Fibroblast of lung (primary cell): Measurements from ENCODE around the gene SST. TPM values are rescaled to one million over a fixed set of nuclear protein-coding genes. Genes with fewer than 3 reads are reported as not detected.

Source experiments
- DNase-seq, 2 donors: peaks; one replicate each; pipeline versions ENCODE4 v3.0.0 to v3.0.0-alpha.2; 2010; ENCODE audit warnings: low read depth in 2 of 2
- H2AFZ ChIP-seq: 2 replicates; pipeline ENCODE4 v1.5.1; 2012; ENCODE audit warnings: low read length, control low read depth, inconsistent platforms
- H3K27ac ChIP-seq: 2 replicates; pipeline ENCODE4 v1.5.1; 2011; ENCODE audit warnings: low read length, control low read depth; ENCODE audit not compliant: insufficient read depth
- H3K27me3 ChIP-seq: 2 replicates; pipeline ENCODE4 v1.5.1; 2011; ENCODE audit warnings: mild to moderate bottlenecking, low read length; ENCODE audit not compliant: control insufficient read depth, insufficient read depth
- H3K36me3 ChIP-seq: 2 replicates; pipeline ENCODE4 v1.5.1; 2011; ENCODE audit warnings: low read length; ENCODE audit not compliant: control insufficient read depth, insufficient read depth
- H3K4me1 ChIP-seq: 2 replicates; pipeline ENCODE4 v1.5.1; 2011; ENCODE audit warnings: low read length; ENCODE audit not compliant: control insufficient read depth, insufficient read depth; ENCODE audit errors: extremely low read depth
- H3K4me2 ChIP-seq: 2 replicates; pipeline ENCODE4 v1.5.1; 2011; ENCODE audit warnings: low read length, control low read depth; ENCODE audit not compliant: insufficient read depth; ENCODE audit errors: extremely low read depth
- H3K4me3 ChIP-seq, 4 experiments: fragments of 200-600 bp in 1 of 4; sonication (generic) in 1 of 4; replicated peaks in 1 of 4; 2 replicates each; pipeline ENCODE4 v1.5.1; 2011 to 2016; ENCODE audit warnings: low read length in 4 of 4, low read depth in 3 of 4, mild to moderate bottlenecking in 3 of 4, control low read depth in 2 of 4, inconsistent platforms in 1 of 4, mixed read lengths in 1 of 4; ENCODE audit not compliant: insufficient read depth in 1 of 4; ENCODE audit errors: control extremely low read depth in 1 of 4
- H3K79me2 ChIP-seq: 2 replicates; pipeline ENCODE4 v1.5.1; 2012; ENCODE audit warnings: mild to moderate bottlenecking, low read length, inconsistent platforms; ENCODE audit not compliant: control insufficient read depth, insufficient read depth
- H3K9ac ChIP-seq: 2 replicates; pipeline ENCODE4 v1.5.1; 2011; ENCODE audit warnings: mild to moderate bottlenecking, low read length, control low read depth; ENCODE audit not compliant: insufficient read depth
- H3K9me3 ChIP-seq: 2 replicates; pipeline ENCODE4 v1.5.1; 2012; ENCODE audit warnings: low read depth, low read length; ENCODE audit not compliant: control insufficient read depth, insufficient read depth
- H4K20me1 ChIP-seq: 2 replicates; pipeline ENCODE4 v1.5.1; 2011; ENCODE audit warnings: low read length; ENCODE audit not compliant: control insufficient read depth, insufficient read depth; ENCODE audit errors: extremely low read depth
- EZH2 ChIP-seq: IDR thresholded peaks from 2 replicates; pipeline ENCODE4 v1.5.1; 2012; ENCODE audit warnings: low read length, control low read depth, mild to moderate bottlenecking; ENCODE audit errors: missing control alignments
- polyA plus RNA-seq, 2 donors: library from polyadenylated mRNA; depleted of rRNA in 1 of 2; stranded (reverse) in 1 of 2; unstranded in 1 of 2; fragments of >200 nt; gene quantifications; 2 replicates each; pipeline ENCODE4 v1.2.1, GENCODE V29; 2011 to 2012; ENCODE audit warnings: missing spikeins in 1 of 2
- total RNA-seq: library from RNA; depleted of rRNA; stranded (reverse); fragments of >200 nt; gene quantifications from 2 replicates; pipeline ENCODE4 v1.2.1, GENCODE V29; 2014
- TF ChIP-seq, protein P1 (sequence below), 2 donors: IDR thresholded peaks in 1 of 2; conservative IDR thresholded peaks in 1 of 2; 1 replicate in 1 of 2; 2 replicates in 1 of 2; pipeline ENCODE4 v1.5.1; 2011 to 2012; ENCODE audit warnings: low read length in 2 of 2, control low read depth in 1 of 2, inconsistent platforms in 1 of 2, low read depth in 1 of 2, mild to moderate bottlenecking in 1 of 2

The SST gene
- total and polyA plus RNA-seq, 2 donors (not counting 1 experiment from before 2014, with no cell fraction given): not detected

DNA sequence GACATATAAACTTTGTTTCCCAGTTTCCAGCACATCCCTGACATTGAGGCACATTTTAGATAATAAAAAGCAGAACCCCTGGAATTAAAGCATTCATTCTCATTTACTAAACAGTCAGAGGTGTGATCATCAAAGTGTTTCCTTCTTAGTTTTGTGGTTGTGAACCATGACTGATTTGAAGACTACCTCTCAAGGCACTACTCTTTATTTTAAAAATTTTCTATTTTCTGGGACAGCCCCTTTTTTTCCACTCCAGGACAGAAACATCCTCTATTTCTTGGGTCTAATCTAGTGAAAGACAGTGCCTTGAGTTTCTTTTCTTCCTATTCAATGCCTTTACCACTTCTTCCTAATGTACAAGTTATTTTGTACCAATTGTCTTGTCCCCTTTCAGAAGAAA, 5.2 kb downstream of the SST start:
- no peaks in the 10 kb centered on the region for H3K4me1 ChIP-seq
- no peak overlapping the region for H3K4me2 ChIP-seq
- TF ChIP-seq EZH2: no peak
- TF ChIP-seq, protein P1, sequence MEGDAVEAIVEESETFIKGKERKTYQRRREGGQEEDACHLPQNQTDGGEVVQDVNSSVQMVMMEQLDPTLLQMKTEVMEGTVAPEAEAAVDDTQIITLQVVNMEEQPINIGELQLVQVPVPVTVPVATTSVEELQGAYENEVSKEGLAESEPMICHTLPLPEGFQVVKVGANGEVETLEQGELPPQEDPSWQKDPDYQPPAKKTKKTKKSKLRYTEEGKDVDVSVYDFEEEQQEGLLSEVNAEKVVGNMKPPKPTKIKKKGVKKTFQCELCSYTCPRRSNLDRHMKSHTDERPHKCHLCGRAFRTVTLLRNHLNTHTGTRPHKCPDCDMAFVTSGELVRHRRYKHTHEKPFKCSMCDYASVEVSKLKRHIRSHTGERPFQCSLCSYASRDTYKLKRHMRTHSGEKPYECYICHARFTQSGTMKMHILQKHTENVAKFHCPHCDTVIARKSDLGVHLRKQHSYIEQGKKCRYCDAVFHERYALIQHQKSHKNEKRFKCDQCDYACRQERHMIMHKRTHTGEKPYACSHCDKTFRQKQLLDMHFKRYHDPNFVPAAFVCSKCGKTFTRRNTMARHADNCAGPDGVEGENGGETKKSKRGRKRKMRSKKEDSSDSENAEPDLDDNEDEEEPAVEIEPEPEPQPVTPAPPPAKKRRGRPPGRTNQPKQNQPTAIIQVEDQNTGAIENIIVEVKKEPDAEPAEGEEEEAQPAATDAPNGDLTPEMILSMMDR (conservative IDR thresholded peaks at IDR 0.05 in 1 of 2, IDR thresholded peaks at IDR 0.05 in 1 of 2; ENCODE audit: low read depth in 1 of 2, low read length in 2 of 2): no peak

DNA sequence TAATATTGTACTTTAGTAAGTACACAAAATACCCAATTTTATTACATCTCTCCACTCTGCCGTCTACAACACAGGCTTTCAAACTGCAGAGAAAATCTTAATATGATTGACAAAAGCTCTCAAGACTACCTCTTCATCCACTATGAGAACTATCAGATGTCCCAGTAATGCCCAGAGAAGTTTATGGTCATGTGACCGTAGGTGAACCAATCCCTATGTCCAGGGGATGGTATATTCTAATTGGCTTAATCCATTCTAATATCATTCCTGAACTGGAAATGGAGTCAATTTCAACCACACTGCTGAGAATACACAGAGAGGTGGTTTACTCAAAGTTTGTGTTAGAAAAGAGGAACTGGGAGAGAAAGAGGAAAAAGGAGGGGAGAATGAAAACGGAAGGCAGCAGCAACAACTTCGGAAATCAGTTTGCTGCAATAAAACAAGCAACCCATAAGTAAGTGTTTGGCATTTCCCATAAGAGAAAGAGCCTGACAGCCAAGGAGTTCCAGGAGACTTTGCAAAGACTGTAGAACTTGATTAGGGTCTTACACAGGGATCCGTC, 7.3 kb downstream of the SST start:
- Histone ChIP-seq H2AFZ (no peak overlapping the region), H3K27ac (no peak overlapping the region), H3K9ac (no peak overlapping the region), H3K27me3 (no peaks in the 10 kb centered on the region), H3K36me3 (no peaks in the 10 kb centered on the region), H3K79me2 (no peaks in the 10 kb centered on the region), H4K20me1 (no peaks in the 10 kb centered on the region), H3K4me2 (no peak overlapping the region), H3K9me3 (no peaks in the 10 kb centered on the region), H3K4me3 (no peak overlapping the region), H3K4me1 (no peaks in the 10 kb centered on the region)
- no peak for DNase-seq
- TF ChIP-seq, protein P1 (conservative IDR thresholded peaks at IDR 0.05 in 1 of 2, IDR thresholded peaks at IDR 0.05 in 1 of 2; ENCODE audit: low read depth in 1 of 2, low read length in 2 of 2): no peak
- no peak for TF ChIP-seq EZH2

More for the DNA sequence above, 5.2 kb downstream of the SST start:
- H3K9me3 ChIP-seq: no peaks in the 10 kb centered on the region
- H3K27me3 ChIP-seq: no peaks in the 10 kb centered on the region
- no peak overlapping the region for H3K4me3 ChIP-seq
- H3K27ac ChIP-seq: no peak overlapping the region
- no peak overlapping the region for H2AFZ ChIP-seq
- no peaks in the 10 kb centered on the region for H4K20me1 ChIP-seq
- no peaks in the 10 kb centered on the region for H3K79me2 ChIP-seq
- no peak for DNase-seq
- no peak overlapping the region for H3K9ac ChIP-seq
- H3K36me3 ChIP-seq: no peaks in the 10 kb centered on the region

DNA sequence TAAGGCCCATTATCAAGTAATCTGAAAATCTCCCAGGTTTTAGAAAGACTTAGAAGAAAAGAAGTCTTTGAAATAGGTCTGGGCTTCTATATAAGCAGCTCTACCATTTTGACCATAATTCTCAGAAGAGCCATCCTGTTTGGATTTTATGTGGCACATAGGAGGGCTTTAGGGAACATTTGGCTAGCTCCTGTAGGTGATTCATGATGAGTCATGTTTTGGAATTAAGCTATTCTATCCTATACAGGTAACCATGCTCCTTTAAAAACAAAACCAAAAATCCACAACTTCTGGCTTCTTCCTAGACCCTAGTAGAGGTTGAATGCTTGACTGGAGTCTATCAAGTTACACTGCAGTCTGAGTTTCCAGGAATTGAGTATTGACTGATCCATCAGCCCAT, 8.9 kb downstream of the SST start:
- Histone ChIP-seq H3K9ac (no peak overlapping the region), H3K36me3 (no peaks in the 10 kb centered on the region), H3K4me2 (no peak overlapping the region), H3K79me2 (no peaks in the 10 kb centered on the region), H2AFZ (no peak overlapping the region), H3K9me3 (no peaks in the 10 kb centered on the region), H4K20me1 (no peaks in the 10 kb centered on the region), H3K27me3 (no peaks in the 10 kb centered on the region), H3K4me1 (no peaks in the 10 kb centered on the region), H3K27ac (no peak overlapping the region), H3K4me3 (no peak overlapping the region)
- DNase-seq: no peak
- TF ChIP-seq EZH2: no peak
- TF ChIP-seq, protein P1 (conservative IDR thresholded peaks at IDR 0.05 in 1 of 2, IDR thresholded peaks at IDR 0.05 in 1 of 2; ENCODE audit: low read depth in 1 of 2, low read length in 2 of 2): no peak
